Erythroblast (primary cell): Measurements from ENCODE around the gene DAAM1.

ENCODE experiments used
- GATA1 ChIP-seq: IDR thresholded peaks from 2 replicates; pipeline ENCODE4 v1.6.1; 2011; ENCODE audit warnings: low read depth, mild to moderate bottlenecking, control low read depth, low read length, moderate library complexity
- POLR2A ChIP-seq: IDR thresholded peaks from 2 replicates; pipeline ENCODE4 v1.6.1; 2011; ENCODE audit warnings: mild to moderate bottlenecking, low read length

DNA sequence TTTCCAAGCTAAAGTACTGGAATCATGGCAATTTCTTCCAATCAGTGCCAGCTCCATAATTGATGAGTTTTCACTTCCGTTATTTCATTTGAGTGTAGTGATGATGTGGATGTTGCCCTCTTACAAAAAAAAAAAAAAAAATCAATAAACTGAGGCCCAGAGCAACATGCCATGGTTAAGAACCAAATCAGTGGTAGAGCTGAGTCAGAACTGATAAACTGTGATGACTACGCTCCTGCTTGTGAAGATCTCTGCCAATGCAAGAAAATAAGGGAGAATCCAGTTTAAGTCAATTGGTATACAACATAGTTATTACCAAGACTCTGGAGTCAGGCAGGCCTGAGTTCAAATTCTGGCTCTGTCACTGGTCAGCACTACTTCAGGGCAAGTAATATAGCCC, 174.0 kb downstream of the DAAM1 start:
- TF ChIP-seq POLR2A, result no peak
- no peak for TF ChIP-seq GATA1
